Raji (cell line): ENCODE measurements around the gene CD300C.

Source experiments
- POLR2A ChIP-seq: IDR thresholded peaks from 2 replicates; pipeline ENCODE4 v1.6.1; 2011; ENCODE audit warnings: low read depth, low read length, control low read depth; ENCODE audit not compliant: insufficient read depth

CD300C gene

GRCh38 chr17:74545843-74546230, at the start of gene CD300C:
TSS of gene CD300C (minus strand) at chr17:74546115. CDS start at chr17:74545782, 333 bp downstream.
- no peak for TF ChIP-seq POLR2A

GRCh38 chr17:74595037-74595750, 49.3 kb upstream of the CD300C start:
- TF ChIP-seq POLR2A: no peak

GRCh38 chr17:74592087-74592990, 46.4 kb upstream of the CD300C start, which contains the start of gene CD300LD:
TSS of gene CD300LD (minus strand) at chr17:74592283. CDS start at chr17:74592202, 81 bp downstream.
- no peak for TF ChIP-seq POLR2A

- TF ChIP-seq POLR2A: no peak
Measured at GRCh38 chr17:74591503-74591902, 45.6 kb upstream of the CD300C start.

DNA sequence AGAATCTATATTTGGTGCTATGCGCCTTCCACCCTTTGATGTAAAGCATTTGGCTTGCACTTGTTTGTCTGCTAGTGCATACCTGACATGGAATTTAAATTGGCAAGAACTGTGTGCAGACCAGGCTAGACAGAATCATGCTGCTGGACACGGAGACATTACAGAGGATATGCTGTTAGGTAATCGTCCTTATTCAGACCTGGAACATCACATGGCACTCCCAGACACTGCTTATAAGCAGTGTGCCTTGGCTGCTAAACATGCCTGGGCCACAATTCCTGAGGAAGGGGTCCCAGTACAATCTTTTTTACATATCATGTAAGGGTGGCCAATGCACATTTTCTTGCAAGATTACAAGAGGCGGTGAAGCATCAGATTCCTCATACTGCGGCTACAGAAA, 39.8 kb upstream of the CD300C start:
- TF ChIP-seq POLR2A: no peak

DNA sequence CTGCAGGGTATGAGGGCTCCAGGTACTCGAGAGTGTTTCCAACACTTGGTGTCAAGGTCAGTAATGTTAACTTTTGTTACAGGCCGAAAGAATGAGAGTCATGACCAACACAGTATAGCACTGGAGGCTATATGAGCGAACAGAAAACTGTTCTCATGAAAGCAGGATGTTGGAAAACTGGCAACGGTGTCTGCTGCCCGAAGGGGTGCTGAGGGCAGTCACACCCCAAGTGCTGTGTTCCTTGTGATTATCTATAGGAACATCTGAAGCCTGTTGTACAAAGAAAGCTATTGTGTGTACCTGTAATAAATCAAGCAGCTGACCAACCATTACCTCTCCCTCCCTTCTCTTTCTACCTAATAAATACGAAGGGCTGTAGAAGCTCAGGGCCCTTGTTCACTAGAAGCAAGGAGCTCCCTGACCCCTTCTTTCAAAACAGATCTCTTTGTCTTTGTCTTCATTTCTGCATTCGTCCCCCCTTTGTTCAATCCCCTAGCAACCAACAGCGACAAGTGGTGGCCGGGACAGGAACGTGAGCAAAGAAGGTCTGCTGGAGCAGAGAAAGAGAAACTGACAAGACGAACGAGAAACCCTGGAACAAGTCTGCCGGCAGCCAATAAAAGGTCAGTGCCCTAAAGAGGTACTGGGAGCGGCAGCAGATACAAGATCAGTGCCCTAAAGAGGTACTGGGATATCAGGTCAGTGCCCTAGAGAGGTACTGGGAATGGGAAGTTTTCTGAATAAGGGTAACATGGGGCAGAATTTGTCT, 38.6 kb upstream of the CD300C start:
- no peak for TF ChIP-seq POLR2A

- no peak for TF ChIP-seq POLR2A
Measured at GRCh38 chr17:74582633-74583032, 36.7 kb upstream of the CD300C start.

DNA sequence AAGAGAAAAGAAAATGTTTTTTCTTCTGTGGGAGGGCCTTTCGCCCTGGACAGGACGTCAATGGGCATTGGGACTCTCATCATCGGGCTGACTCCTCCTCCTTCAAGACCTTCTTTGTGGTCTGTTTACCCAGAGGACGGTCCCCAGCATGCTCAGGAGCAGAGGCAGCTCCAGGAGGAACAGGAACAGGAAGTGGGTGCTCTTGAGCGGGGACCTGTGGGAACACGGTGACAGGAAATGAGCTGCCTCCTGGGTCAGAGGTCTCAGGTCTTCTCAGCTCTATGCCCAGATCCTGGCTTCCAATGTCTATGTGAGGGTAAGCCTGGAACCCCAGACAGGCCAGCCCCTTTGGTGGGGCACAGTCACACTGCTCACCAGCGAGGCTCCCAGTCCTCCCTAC, 34.0 kb upstream of the CD300C start:
- TF ChIP-seq POLR2A: no peak

- TF ChIP-seq POLR2A: no peak
Measured at GRCh38 chr17:74578979-74579378, 33.1 kb upstream of the CD300C start.

- TF ChIP-seq POLR2A: no peak
Measured at GRCh38 chr17:74574489-74575142, 28.7 kb upstream of the CD300C start.

GRCh38 chr17:74573169-74573568, 27.3 kb upstream of the CD300C start:
- TF ChIP-seq POLR2A: no peak

DNA sequence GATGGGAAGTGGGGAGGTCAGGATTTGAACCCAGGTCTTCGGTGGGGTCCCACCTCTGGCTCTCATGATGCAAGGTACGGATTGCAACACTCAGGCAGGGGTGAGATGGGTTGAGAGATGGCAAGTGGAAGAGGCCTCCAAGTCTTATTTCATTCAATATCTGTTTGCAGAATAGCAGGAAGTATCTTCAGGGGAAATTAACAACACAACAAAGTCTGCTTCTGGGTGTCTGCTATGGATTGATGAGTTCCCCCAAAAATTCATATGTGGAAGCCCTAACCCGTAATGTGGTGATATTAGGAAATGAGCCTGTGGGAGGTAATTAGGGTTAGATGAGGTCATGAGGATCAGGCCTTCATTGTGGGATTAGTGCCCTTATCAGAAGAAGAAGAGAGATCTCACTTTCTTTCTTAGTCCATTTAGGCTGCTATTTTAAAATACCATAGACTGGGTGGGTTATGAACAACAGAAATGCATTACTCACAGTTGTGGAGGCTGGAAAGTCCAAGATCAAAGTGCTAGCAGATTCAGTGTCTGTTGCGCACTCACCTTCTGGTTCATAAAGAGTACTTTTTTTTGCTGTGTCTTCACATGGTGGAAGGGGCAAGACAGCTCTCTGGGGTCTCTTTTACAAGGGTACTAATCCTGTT, 25.8 kb upstream of the CD300C start:
- TF ChIP-seq POLR2A: no peak

- TF ChIP-seq POLR2A: no peak
Measured at GRCh38 chr17:74569020-74570003, 23.4 kb upstream of the CD300C start.
